Neuronal stem cell (in vitro differentiated cells): ENCODE results near the gene CGB5. TPM values are rescaled to one million over a fixed set of nuclear protein-coding genes. Genes with fewer than 3 reads are reported as not detected.

Experiments
- small RNA-seq: library from polyadenylated mRNA; stranded (forward); fragments of <200 nt; extraction: miRNeasy Mini kit (QIAGEN cat#:217004); gene quantifications from one replicate; pipeline ENCODE3, GENCODE V24; 2013; ENCODE audit not compliant: insufficient read depth

CGB5 gene

Small RNA genes lying within 50 kb of the gene (small RNA-seq; reads per million reads assigned to genes)
- gene MIR6798 (11.4 reads per million, percentile 62 among the genes with 10 or more reads in this experiment), gene RN7SL708P (not detected)
